BLaER1 treated with 17β-estradiol and CSF1 and Interleukin-3, amounts not matched to agents 10 nM and 100 nM (cell line): ENCODE data around the gene MYL5.

Source experiments
- H3K27ac ChIP-seq, 11 experiments: shearing (Covaris generic); formaldehyde crosslinking; 2 replicates each; pipeline ENCODE4 v1.8.1; 2022
- H3K27me3 ChIP-seq, 11 experiments: shearing (Covaris generic); formaldehyde crosslinking; 2 replicates each; pipeline ENCODE4 v1.8.1; 2022
- H3K36me3 ChIP-seq, 11 experiments: shearing (Covaris generic); formaldehyde crosslinking; 2 replicates each; pipeline ENCODE4 v1.8.1; 2022
- H3K4me1 ChIP-seq, 10 experiments: shearing (Covaris generic); formaldehyde crosslinking; 2 replicates each; pipeline ENCODE4 v1.8.1; 2022
- H3K4me2 ChIP-seq, 11 experiments: shearing (Covaris generic); formaldehyde crosslinking; 2 replicates each; pipeline ENCODE4 v1.8.1; 2022
- H3K4me3 ChIP-seq, 10 experiments: shearing (Covaris generic); formaldehyde crosslinking; 2 replicates each; pipeline ENCODE4 v1.8.1; 2022
- H3K9ac ChIP-seq, 11 experiments: shearing (Covaris generic); formaldehyde crosslinking; 2 replicates each; pipeline ENCODE4 v1.8.1; 2022
- H3K9me3 ChIP-seq, 11 experiments: shearing (Covaris generic); formaldehyde crosslinking; replicated peaks in 1 of 11; 2 replicates each; pipeline ENCODE4 v1.8.1; 2022
- H4K20me1 ChIP-seq, 11 experiments: shearing (Covaris generic); formaldehyde crosslinking; 2 replicates each; pipeline ENCODE4 v1.8.1; 2022
- Cebpa-rat ChIP-seq, 11 experiments: shearing (Covaris generic); IDR thresholded peaks; 2 replicates each; pipeline ENCODE4 v1.8.1; 2022

The MYL5 gene

DNA sequence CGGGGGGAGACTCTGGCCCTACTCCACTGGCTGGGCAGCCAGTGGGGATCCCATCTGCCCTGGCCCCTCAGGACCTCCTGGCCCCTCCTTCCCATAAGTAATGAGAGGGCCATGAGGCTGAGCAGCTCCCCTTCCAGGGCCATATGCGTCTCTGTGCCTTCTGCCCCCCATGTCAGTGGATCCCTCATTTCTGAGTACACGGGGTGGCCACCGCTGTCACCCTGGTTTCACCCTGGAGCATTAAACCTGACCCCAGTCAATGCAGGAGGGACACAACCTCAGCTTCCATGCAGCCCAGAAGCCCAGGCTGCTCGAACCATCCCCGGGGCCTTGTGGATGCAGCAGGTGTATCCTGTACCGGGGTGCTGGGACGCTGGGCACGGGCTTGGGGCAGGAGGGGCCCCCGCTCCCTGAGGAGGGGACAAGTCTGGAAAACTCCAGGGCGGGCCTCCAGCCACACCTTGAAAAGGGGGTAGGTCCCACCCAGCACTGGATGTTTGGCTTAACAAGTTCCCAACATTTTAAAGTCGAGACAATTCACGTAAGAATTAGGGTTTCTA, 24.5 kb upstream of the MYL5 start:
- no peak for TF ChIP-seq Cebpa-rat (IDR thresholded peaks at IDR 0.05)
- Histone ChIP-seq H3K9ac (no peak overlapping the region), H3K4me1 (peaks cover 14 to 35% (median 17%) of the 10 kb centered on the region in 10 experiments), H3K4me2 (peak overlapping the region in 7 of 11 experiments; percentile 2 to 55 (median 33); a peak in 8 of 22 replicates), H4K20me1 (no peaks in the 10 kb centered on the region), H3K36me3 (no peaks in the 10 kb centered on the region), H3K9me3 (peaks cover 28 to 54% (median 35%) of the 10 kb centered on the region in 11 experiments), H3K4me3 (no peak overlapping the region), H3K27ac (no peak overlapping the region), H3K27me3 (no peaks in the 10 kb centered on the region)

DNA sequence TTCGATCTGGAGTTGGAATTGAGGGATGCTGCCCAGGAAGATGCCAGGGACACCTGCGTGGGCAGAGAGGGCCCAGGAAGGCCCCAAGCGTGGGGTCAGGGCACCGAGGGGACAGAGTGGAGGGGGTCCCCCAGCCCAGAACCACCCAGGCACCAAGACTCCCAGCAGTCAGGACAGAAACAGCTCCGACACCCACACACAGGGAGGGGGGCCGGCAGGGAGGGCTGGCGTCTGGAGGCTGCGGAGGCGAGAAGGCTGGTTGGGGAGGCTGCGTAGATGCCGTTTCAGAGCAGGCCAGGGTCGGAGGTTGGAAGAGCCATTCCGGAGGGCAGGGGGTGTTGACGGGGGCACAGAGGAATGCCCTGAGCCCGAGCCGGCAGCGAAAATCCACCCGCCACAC, 23.9 kb upstream of the MYL5 start:
- Histone ChIP-seq H3K9ac (no peak overlapping the region), H4K20me1 (no peaks in the 10 kb centered on the region), H3K4me3 (no peak overlapping the region), H3K4me2 (0 out of 22 replicates have a peak overlapping the region, but pooled peaks of 1 of the 11 experiments have one; percentile 33), H3K36me3 (no peaks in the 10 kb centered on the region), H3K27ac (no peak overlapping the region), H3K27me3 (no peaks in the 10 kb centered on the region), H3K4me1 (peaks cover 14 to 34% (median 17%) of the 10 kb centered on the region in 10 experiments), H3K9me3 (peaks cover 26 to 48% (median 34%) of the 10 kb centered on the region in 11 experiments)
- TF ChIP-seq Cebpa-rat (IDR thresholded peaks at IDR 0.05) = no peak

DNA sequence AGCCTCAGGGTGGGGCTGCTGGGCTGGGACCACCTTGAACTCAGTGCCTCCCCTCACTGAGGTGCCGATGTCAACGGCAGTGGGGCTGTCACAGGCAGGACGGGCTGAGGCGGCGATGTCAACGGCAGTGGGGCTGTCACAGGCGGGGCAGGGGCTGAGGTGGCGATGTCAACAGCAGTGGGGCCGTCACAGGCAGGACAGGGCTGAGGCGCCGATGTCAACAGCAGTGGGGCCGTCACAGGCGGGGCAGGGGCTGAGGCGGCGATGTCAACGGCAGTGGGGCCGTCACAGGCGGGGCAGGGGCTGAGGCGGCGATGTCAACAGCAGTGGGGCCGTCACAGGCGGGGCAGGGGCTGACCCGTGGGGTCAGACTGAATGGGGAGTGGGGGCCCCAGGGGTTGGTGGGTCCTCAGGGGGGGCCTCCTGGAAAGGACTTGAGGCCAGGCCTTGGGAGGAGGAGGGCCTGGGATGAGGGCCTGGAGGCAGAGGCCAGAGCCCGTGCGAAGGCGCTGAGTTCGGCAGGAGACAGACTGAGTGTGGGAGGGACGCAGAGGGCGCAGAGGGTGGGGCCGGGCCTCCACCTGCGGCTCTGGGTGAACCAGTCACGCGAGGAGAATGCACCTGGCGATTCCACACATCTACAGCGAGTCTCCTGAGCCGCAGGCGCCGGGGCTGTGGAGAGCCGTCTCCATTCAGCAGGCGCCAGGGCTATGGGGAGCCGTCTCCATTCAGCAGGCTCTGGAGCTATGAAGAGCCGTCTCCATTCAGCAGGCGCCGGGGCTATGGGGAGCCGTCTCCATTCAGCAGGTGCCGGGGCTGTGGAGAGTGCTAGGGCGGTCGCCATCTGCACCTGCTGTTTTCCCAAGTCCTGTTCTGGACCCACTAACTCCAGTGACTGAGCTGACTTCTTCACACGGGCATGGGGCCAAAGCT, 23.1 kb upstream of the MYL5 start:
- Histone ChIP-seq H3K9ac (no peak overlapping the region), H3K27me3 (no peaks in the 10 kb centered on the region), H3K4me1 (peaks cover 6 to 26% (median 14%) of the 10 kb centered on the region in 10 experiments), H3K9me3 (peaks cover 26 to 41% (median 32%) of the 10 kb centered on the region in 11 experiments), H3K4me2 (no peak overlapping the region), H4K20me1 (no peaks in the 10 kb centered on the region), H3K27ac (no peak overlapping the region), H3K36me3 (no peaks in the 10 kb centered on the region), H3K4me3 (no peak overlapping the region)
- no peak for TF ChIP-seq Cebpa-rat (IDR thresholded peaks at IDR 0.05)

DNA sequence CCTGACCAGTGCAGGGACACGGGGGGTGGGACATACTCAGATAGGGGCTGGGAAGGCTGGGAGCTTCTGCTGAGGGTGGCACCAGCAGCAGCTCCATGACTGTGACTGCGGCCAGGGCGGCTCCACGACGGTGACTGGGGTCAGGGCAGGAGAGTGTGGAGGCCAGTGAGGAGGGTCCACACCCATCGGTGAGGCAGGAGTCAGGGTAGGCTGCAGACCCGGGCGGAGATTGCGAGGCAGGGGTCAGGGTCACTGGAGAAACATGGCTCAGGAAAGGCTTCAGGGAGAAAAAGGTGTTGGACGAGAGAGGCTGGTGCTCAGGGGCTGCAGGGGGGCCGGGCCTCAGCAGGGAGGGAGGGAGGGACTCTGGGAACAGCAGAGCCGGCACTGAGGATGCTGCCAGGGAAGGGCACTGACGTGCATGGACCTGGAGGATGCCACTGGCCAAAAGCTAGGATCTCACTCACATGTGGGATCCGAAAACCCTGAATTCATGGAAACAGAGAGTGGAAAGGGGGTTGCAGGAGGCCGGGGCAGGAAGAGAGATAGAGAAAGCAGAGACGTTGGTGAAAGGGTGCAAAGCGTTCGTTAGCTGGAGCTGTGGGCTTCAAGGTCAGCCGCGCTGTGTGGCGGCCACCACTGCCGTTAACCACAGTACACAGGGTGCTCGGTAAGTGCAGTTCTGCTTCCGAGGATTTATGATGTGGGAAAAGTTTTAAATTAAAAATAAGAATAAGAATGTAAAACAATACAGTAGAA, 22.3 kb upstream of the MYL5 start:
- no peak overlapping the region for H3K4me2 ChIP-seq
- no peak overlapping the region for H3K4me3 ChIP-seq
- H3K27me3 ChIP-seq = no peaks in the 10 kb centered on the region
- no peak overlapping the region for H3K9ac ChIP-seq
- no peak overlapping the region for H3K27ac ChIP-seq
- peaks cover 20 to 33% (median 25%) of the 10 kb centered on the region in 11 experiments for H3K9me3 ChIP-seq
- H3K4me1 ChIP-seq = peaks cover 0 to 18% (median 7%) of the 10 kb centered on the region in 10 experiments; a peak in 9 of 20 replicates
- no peaks in the 10 kb centered on the region for H4K20me1 ChIP-seq
- H3K36me3 ChIP-seq = no peaks in the 10 kb centered on the region
- TF ChIP-seq Cebpa-rat (IDR thresholded peaks at IDR 0.05) = no peak

DNA sequence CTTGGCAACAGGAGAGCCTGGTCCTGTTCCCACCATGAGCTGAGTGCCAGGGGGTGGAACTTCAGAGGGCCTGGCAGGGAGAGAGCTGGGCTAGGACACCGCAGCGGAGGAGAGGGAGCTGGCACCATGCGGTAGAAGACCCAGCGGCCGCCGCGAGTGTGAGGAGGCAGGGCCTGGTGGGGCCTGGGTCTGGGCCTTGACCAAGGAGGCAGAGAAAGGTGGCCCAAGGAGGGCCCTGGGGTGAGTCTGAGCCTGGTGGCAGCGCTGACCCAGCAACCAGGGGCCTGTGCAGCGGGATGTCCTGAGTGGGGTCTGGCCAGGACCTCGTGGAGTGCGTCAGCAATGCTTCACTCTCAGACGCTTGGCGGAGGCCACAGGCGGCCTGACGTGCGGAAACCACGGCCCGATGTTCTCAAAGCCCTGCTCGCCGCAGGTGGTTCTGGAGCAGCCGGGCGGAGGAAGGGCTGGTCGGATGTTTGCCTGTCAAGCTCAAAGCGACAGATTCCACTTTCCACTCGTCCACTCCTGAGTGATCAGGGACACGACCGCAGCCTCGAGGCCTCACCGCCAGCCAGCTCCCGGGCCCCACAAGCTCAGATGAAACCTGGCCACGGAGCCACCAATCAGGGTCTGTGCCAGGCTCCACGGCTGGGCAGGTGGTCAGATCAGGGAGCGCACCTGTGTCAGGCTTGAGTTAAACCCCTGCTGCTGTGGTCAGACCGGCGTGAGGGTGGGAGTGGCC, 21.1 kb upstream of the MYL5 start:
- Histone ChIP-seq H3K4me1 (peaks cover 0 to 15% (median 7%) of the 10 kb centered on the region in 10 experiments; a peak in 9 of 20 replicates), H3K27ac (no peak overlapping the region), H3K4me3 (no peak overlapping the region), H3K9ac (no peak overlapping the region), H3K36me3 (no peaks in the 10 kb centered on the region), H3K9me3 (peaks cover 8 to 21% (median 14%) of the 10 kb centered on the region in 11 experiments; a peak in 19 of 22 replicates), H4K20me1 (no peaks in the 10 kb centered on the region), H3K27me3 (no peaks in the 10 kb centered on the region), H3K4me2 (no peak overlapping the region)
- TF ChIP-seq Cebpa-rat (IDR thresholded peaks at IDR 0.05) = no peak

DNA sequence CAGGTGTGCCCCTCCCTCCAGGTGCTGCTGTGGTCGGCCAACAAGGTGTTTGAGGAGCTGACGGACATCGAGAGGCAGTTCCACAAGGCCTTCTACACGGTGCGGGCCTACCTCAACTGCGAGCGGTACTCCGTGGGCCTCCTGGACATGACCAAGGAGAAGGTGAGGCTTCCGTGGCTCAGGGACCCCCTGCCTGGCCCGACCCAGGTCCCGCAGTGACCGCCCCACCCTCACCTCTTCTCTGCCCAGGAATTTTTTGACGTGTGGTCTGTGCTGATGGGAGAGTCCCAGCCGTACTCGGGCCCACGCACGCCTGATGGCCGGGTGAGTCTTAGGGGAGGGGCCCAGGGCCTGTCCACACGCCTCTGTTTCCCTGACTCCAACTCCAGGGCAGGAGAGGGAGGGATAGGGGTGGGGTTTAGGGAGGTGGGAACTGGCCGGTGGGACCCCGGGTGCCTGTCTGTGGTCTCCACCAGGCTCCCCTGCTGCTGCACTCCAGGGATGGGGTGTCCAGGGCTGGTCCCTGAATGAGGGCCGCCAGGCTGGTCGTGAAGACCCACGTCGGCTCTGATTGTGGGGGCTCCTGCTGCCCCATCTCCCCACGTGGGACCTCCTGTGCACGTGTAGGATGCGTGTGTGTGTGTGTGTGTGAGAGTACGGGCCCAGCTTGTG, 20.4 kb upstream of the MYL5 start:
- peaks cover under 1 to 14% (median 7%) of the 10 kb centered on the region in 11 experiments; a peak in 14 of 22 replicates for H3K9me3 ChIP-seq
- no peak overlapping the region for H3K4me2 ChIP-seq
- H3K4me3 ChIP-seq = no peak overlapping the region
- no peak overlapping the region for H3K9ac ChIP-seq
- H4K20me1 ChIP-seq = no peaks in the 10 kb centered on the region
- no peak for TF ChIP-seq Cebpa-rat (IDR thresholded peaks at IDR 0.05)
- no peak overlapping the region for H3K27ac ChIP-seq
- no peaks in the 10 kb centered on the region for H3K36me3 ChIP-seq
- no peaks in the 10 kb centered on the region for H3K27me3 ChIP-seq
- H3K4me1 ChIP-seq = peaks cover 0 to 15% (median 7%) of the 10 kb centered on the region in 10 experiments; a peak in 9 of 20 replicates

DNA sequence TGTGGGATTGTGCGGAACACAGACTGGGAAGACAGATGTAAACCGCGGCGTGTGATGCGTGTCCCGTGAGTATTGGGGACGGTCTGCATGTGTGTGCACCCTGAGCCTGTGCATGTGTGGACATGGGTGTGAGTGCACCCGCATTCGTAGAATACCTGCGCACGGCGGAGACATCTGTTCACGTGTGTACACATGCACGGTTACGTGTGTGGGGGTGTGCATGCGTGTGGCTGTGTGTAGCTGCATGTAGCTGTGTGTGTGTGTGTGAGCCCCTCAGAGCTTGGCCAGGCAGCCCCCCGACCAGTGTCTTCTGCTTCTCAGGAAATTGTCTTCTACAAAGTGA, 19.9 kb upstream of the MYL5 start:
- Histone ChIP-seq H3K4me2 (no peak overlapping the region), H3K27ac (no peak overlapping the region), H3K27me3 (no peaks in the 10 kb centered on the region), H3K9ac (no peak overlapping the region), H4K20me1 (no peaks in the 10 kb centered on the region), H3K36me3 (peaks cover 0 to under 1% (median 0%) of the 10 kb centered on the region in 11 experiments; a peak in 1 of 22 replicates), H3K4me1 (peaks cover 0 to 12% (median 6%) of the 10 kb centered on the region in 10 experiments; a peak in 9 of 20 replicates), H3K9me3 (peaks cover 0 to 9% (median 3%) of the 10 kb centered on the region in 11 experiments; a peak in 9 of 22 replicates), H3K4me3 (no peak overlapping the region)
- TF ChIP-seq Cebpa-rat (IDR thresholded peaks at IDR 0.05) = no peak

DNA sequence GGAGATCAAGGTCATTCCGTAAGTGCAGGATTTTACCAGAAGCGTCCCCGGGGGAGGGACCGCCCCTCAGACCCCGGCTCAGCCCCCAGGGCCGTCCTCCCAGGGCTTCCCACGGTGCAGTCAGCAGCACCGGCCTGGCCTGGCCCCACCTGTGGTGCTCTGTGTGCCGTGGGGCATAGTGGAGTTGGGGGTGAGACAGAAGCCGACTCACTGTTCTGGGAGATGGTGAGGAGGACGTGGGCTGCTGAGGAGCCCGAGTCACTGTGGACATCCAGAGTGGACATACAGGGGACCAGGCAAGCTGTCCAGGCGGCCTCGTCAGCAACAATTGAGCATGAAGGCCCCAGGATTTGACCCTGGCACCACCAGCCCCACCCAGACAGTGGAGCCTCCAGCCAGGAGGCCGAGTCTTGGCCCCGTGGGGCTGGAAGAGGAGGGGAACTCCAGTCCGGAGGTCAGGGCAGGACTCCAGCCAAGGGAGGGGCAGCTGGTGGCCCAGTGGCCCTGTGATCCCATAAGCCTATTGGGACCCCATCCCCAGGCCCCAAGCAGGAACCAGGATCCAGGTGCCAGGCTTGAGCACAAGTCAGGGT, 19.4 kb upstream of the MYL5 start:
- Histone ChIP-seq H3K27ac (no peak overlapping the region), H3K4me3 (no peak overlapping the region), H3K36me3 (peaks cover 0 to 6% (median 0%) of the 10 kb centered on the region in 11 experiments; a peak in 1 of 22 replicates), H3K4me1 (peaks cover 0 to 7% (median under 1%) of the 10 kb centered on the region in 10 experiments; a peak in 7 of 20 replicates), H3K27me3 (no peaks in the 10 kb centered on the region), H3K9me3 (peaks cover 0 to 4% (median 0%) of the 10 kb centered on the region in 11 experiments; a peak in 1 of 22 replicates), H3K9ac (no peak overlapping the region), H3K4me2 (no peak overlapping the region), H4K20me1 (no peaks in the 10 kb centered on the region)
- no peak for TF ChIP-seq Cebpa-rat (IDR thresholded peaks at IDR 0.05)
